PC-3 (cell line): ENCODE measurements around the gene TTLL1. TPM values are rescaled to one million over a fixed set of nuclear protein-coding genes. Genes with fewer than 3 reads are reported as not detected.

Experiments used
- ATAC-seq: fragments of 200-7000 bp; cut with Tn5 transposase; 2 replicates; pipeline ENCODE4 v1.9.1; 2020; ENCODE audit warnings: mild to moderate bottlenecking, moderate library complexity
- BruUV-seq: library from RNA; stranded (reverse); fragments of 400-500 nt; replicated peaks from 2 replicates; lab custom pipeline; 2021; lab: Mats Ljungman, UMichigan
- CTCF ChIA-PET: fragments of 300-600 bp; sonication (Branson Sonifier 250); formaldehyde crosslinking; loops from one replicate; lab custom pipeline; 2022; ENCODE audit warnings: antibody characterized with exemption; lab: Charles Lee
- POLR2A ChIA-PET: fragments of 300-600 bp; sonication (Branson Sonifier 250); formaldehyde crosslinking; loops from one replicate; lab custom pipeline; 2022; ENCODE audit warnings: antibody characterized with exemption; ENCODE audit not compliant: unreplicated experiment; lab: Charles Lee
- DNase-seq: peaks from one replicate; pipeline ENCODE4 v3.0.0-alpha.2; 2015
- H2AFZ ChIP-seq: fragments of 300-600 bp; sonication (generic); 2 replicates; pipeline ENCODE4 v1.6.0; 2016; ENCODE audit warnings: antibody characterized with exemption, low read length
- H3F3A ChIP-seq: fragments of 300-600 bp; sonication (generic); one replicate; pipeline ENCODE4 v1.6.0; 2017; ENCODE audit warnings: antibody characterized with exemption, low read length, control low read depth, mild to moderate bottlenecking; ENCODE audit not compliant: unreplicated experiment
- H3K27ac ChIP-seq: fragments of 300-600 bp; sonication (generic); 2 replicates; pipeline ENCODE4 v1.5.1; 2016; ENCODE audit warnings: mild to moderate bottlenecking, low read length
- H3K27me3 ChIP-seq: fragments of 300-600 bp; sonication (generic); 2 replicates; pipeline ENCODE4 v1.6.1; 2016; ENCODE audit warnings: low read length, mixed read lengths
- H3K36me3 ChIP-seq: fragments of 300-600 bp; sonication (generic); 2 replicates; pipeline ENCODE4 v1.6.1; 2016; ENCODE audit warnings: low read depth, mixed run types, low read length, mixed read lengths
- H3K4me1 ChIP-seq: fragments of 300-600 bp; sonication (generic); 2 replicates; pipeline ENCODE4 v1.5.1; 2016; ENCODE audit warnings: low read length; ENCODE audit not compliant: insufficient read depth
- H3K4me2 ChIP-seq: fragments of 300-600 bp; sonication (generic); 2 replicates; pipeline ENCODE4 v1.6.0; 2016; ENCODE audit warnings: low read length
- H3K4me3 ChIP-seq: fragments of 300-600 bp; sonication (generic); 2 replicates; pipeline ENCODE4 v1.5.1; 2016; ENCODE audit warnings: mild to moderate bottlenecking, low read length, mixed read lengths
- H3K79me2 ChIP-seq: fragments of 300-600 bp; sonication (generic); 2 replicates; pipeline ENCODE4 v1.6.1; 2017; ENCODE audit warnings: low read length, mixed read lengths
- H3K9ac ChIP-seq: fragments of 300-600 bp; sonication (generic); 2 replicates; pipeline ENCODE4 v1.6.0; 2016; ENCODE audit warnings: mild to moderate bottlenecking, low read length
- H3K9me2 ChIP-seq: fragments of 300-600 bp; sonication (generic); replicated peaks from 2 replicates; pipeline ENCODE4 v1.6.1; 2016; ENCODE audit warnings: mixed run types, low read length, mixed read lengths
- H3K9me3 ChIP-seq: fragments of 300-600 bp; sonication (generic); 2 replicates; pipeline ENCODE4 v1.6.1; 2016; ENCODE audit warnings: low read length, mixed read lengths
- H4K20me1 ChIP-seq: fragments of 300-600 bp; sonication (generic); 2 replicates; pipeline ENCODE4 v1.6.1; 2016; ENCODE audit warnings: low read length, mixed read lengths
- CTCF ChIP-seq: fragments of 300-600 bp; sonication (generic); conservative IDR thresholded peaks from 2 replicates; pipeline ENCODE4 v1.5.1; 2017; ENCODE audit warnings: antibody characterized with exemption, low read depth, mild to moderate bottlenecking, low read length
- EZH2 ChIP-seq: fragments of 300-600 bp; sonication (generic); IDR thresholded peaks from one replicate; pipeline ENCODE4 v1.6.1; 2017; ENCODE audit warnings: antibody characterized with exemption, mild to moderate bottlenecking, low read length; ENCODE audit not compliant: unreplicated experiment
- EZH2phosphoT487 ChIP-seq: fragments of 300-600 bp; sonication (generic); IDR thresholded peaks from 2 replicates; pipeline ENCODE4 v1.6.1; 2018; ENCODE audit warnings: mild to moderate bottlenecking, antibody characterized with exemption, low read length, borderline replicate concordance
- intact Hi-C: fragments of 100-400 bp; cut with micrococcal nuclease; formaldehyde crosslinking; loops from 2 replicates; pipeline ENCODE4 v1.9.0; 2023
- total RNA-seq: library from RNA; depleted of rRNA; stranded (reverse); fragments of >200 nt; gene quantifications from 2 replicates; pipeline ENCODE4 v1.2.3, GENCODE V29; 2014

The TTLL1 gene
- total RNA-seq, 1 experiment from 2014 or later, result 0.77 TPM

GRCh38 chr22:43060183-43060582 lies 29.0 kb downstream of the TTLL1 start:
- Histone ChIP-seq H2AFZ (no peak overlapping the region), H3K27ac (no peak overlapping the region), H3K27me3 (no peaks in the 10 kb centered on the region), H4K20me1 (no peaks in the 10 kb centered on the region), H3K36me3 (no peaks in the 10 kb centered on the region), H3K9ac (no peak overlapping the region), H3K4me3 (no peak overlapping the region), H3K9me2 (no peaks in the 10 kb centered on the region), H3K4me1 (no peaks in the 10 kb centered on the region), H3K9me3 (no peaks in the 10 kb centered on the region), H3K4me2 (no peak overlapping the region), H3K79me2 (no peaks in the 10 kb centered on the region), H3F3A (no peaks in the 10 kb centered on the region)
- intact Hi-C loops, result no loop called here
- no peak for ATAC-seq
- no TSS peak for BruUV-seq
- CTCF ChIA-PET, result interaction anchor here (0.6 kb wide), 1 partner anchor 70 kb away, joined by 3 read pairs; no protein-coding TSS in a partner anchor
- POLR2A ChIA-PET, result no interaction called here
- TF ChIP-seq EZH2 (no peak), EZH2phosphoT487 (no peak), CTCF (peak; percentile 68)
- DNase-seq, result peak; percentile 42

- H3F3A ChIP-seq, result no peaks in the 10 kb centered on the region
- no peak overlapping the region for H3K4me2 ChIP-seq
- no peak overlapping the region for H3K27ac ChIP-seq
- H2AFZ ChIP-seq, result no peak overlapping the region
- H3K4me3 ChIP-seq, result no peak overlapping the region
- H3K79me2 ChIP-seq, result no peaks in the 10 kb centered on the region
- DNase-seq, result no peak
- H3K9me3 ChIP-seq, result no peaks in the 10 kb centered on the region
- H4K20me1 ChIP-seq, result no peaks in the 10 kb centered on the region
- H3K27me3 ChIP-seq, result no peaks in the 10 kb centered on the region
- TF ChIP-seq CTCF (no peak), EZH2 (no peak), EZH2phosphoT487 (no peak)
- no TSS peak for BruUV-seq
- intact Hi-C loops, result no loop called here
- H3K9ac ChIP-seq, result no peak overlapping the region
- H3K9me2 ChIP-seq, result no peaks in the 10 kb centered on the region
- H3K36me3 ChIP-seq, result no peaks in the 10 kb centered on the region
- ChIA-PET POLR2A (no interaction called here), CTCF (interaction anchor here (0.7 kb wide), 1 partner anchor 437 kb away, joined by 3 read pairs; no protein-coding TSS in a partner anchor)
- no peaks in the 10 kb centered on the region for H3K4me1 ChIP-seq
- ATAC-seq, result no peak
Measured at GRCh38 chr22:43057641-43058040, 31.6 kb downstream of the TTLL1 start.

GRCh38 chr22:43053176-43053575 lies 36.0 kb downstream of the TTLL1 start:
- BruUV-seq, result no TSS peak
- ATAC-seq (no peak), DNase-seq (peak; percentile 16)
- POLR2A ChIA-PET, result no interaction called here
- Histone ChIP-seq H3K4me3 (no peak overlapping the region), H3K27ac (no peak overlapping the region), H3K9ac (no peak overlapping the region), H3K36me3 (no peaks in the 10 kb centered on the region), H3K9me3 (no peaks in the 10 kb centered on the region), H3K4me2 (no peak overlapping the region), H2AFZ (no peak overlapping the region), H4K20me1 (no peaks in the 10 kb centered on the region), H3K79me2 (no peaks in the 10 kb centered on the region), H3K4me1 (no peaks in the 10 kb centered on the region), H3K27me3 (no peaks in the 10 kb centered on the region), H3F3A (no peaks in the 10 kb centered on the region), H3K9me2 (no peaks in the 10 kb centered on the region)
- intact Hi-C loops, result no loop called here
- CTCF ChIA-PET, result no interaction called here
- TF ChIP-seq EZH2 (no peak), CTCF (peak; percentile 49)
